ENCODE measurements around the gene E2F2. TPM values are rescaled to one million over a fixed set of nuclear protein-coding genes. Genes with fewer than 3 reads are reported as not detected.

Gene E2F2
- total and polyA plus RNA-seq, 2 of the 13 experiments (the other 11 are each of a cell fraction or from before 2014, with no cell fraction given), result 0.65 to 6.6 TPM

DNA sequence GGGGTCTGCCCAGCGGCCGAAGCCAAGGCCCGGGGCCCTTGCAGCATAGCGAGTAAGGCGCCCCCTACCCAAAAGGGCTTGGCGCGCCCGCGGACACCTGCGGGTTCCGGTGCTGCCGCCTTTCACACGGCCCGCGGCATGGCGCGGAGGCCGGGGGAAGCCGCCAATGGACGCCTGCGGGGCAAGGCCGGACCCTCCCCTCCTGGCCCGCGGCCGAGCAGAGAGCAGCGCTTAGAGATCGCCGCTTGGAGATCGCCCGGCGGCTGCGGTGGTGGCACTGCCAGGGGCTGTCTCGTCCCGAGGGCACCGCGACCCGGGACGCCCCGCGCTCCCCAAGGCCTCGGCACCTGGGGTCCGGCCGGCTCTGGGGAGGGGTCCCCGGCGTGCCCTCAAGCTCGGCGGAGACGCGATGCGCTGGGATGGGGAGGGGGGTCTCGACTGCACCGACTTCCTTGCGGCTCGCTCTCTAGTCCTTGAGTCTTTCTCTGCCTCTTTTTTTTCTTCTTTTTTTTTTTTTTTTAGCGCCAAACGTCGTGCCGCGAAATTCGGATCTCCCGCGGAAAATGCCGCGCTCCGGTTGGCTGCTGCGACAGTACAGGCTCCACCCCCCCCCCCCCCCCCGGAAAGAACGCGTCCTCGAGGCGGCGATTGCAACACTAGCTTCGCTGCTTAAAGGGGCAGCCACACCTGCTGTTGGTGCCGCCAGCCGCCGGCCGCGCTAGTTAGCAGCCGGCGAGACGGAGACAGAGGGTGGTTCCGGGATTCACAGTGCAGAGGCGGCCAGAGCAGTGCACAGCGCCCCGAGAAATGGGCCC, at the start of gene E2F2 (continued):
- TF ChIP-seq ZNF609 (CRISPR knock-in tag; IDR thresholded peaks at IDR 0.05; ENCODE audit: borderline replicate concordance) (no peak), NCOA2 (CRISPR knock-in tag; IDR thresholded peaks at IDR 0.05) (peak; percentile 34; the same call in 1 of the 2 replicates), ZNF7 (CRISPR knock-in tag; IDR thresholded peaks at IDR 0.05) (no peak), POGZ (CRISPR knock-in tag; IDR thresholded peaks at IDR 0.05) (peak; percentile 37; the same call in 1 of the 2 replicates), HDAC6 (IDR thresholded peaks at IDR 0.05; ENCODE audit: low read depth, low read length) (no peak), ZNF562 (CRISPR knock-in tag; IDR thresholded peaks at IDR 0.05; ENCODE audit: borderline replicate concordance) (no peak), ZFP82 (CRISPR knock-in tag; IDR thresholded peaks at IDR 0.05; ENCODE audit: borderline replicate concordance) (0 out of 2 replicates have a peak, but pooled peaks have one; percentile 84), FOXP1 (IDR thresholded peaks at IDR 0.05) (no peak), FOXP1 (CRISPR knock-in tag; IDR thresholded peaks at IDR 0.05) (no peak), SALL2 (CRISPR knock-in tag; IDR thresholded peaks at IDR 0.05) (peak; percentile 41; the same call in 1 of the 2 replicates), ZNF510 (CRISPR knock-in tag; IDR thresholded peaks at IDR 0.05; ENCODE audit: low read depth) (peak; percentile 69; the same call in 1 of the 2 replicates), ZHX1 (CRISPR knock-in tag; IDR thresholded peaks at IDR 0.05; ENCODE audit: low read depth) (no peak), U2AF1 (optimal IDR thresholded peaks at IDR 0.05; ENCODE audit: low read depth, low read length) (peak; percentile 38)
- TF ChIP-seq, protein P1, sequence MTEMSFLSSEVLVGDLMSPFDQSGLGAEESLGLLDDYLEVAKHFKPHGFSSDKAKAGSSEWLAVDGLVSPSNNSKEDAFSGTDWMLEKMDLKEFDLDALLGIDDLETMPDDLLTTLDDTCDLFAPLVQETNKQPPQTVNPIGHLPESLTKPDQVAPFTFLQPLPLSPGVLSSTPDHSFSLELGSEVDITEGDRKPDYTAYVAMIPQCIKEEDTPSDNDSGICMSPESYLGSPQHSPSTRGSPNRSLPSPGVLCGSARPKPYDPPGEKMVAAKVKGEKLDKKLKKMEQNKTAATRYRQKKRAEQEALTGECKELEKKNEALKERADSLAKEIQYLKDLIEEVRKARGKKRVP (CRISPR knock-in tag; IDR thresholded peaks at IDR 0.05), result peak in 1 of 2 experiments; percentile 65; a peak in 2 of 4 replicates
- TF ChIP-seq, protein P2, sequence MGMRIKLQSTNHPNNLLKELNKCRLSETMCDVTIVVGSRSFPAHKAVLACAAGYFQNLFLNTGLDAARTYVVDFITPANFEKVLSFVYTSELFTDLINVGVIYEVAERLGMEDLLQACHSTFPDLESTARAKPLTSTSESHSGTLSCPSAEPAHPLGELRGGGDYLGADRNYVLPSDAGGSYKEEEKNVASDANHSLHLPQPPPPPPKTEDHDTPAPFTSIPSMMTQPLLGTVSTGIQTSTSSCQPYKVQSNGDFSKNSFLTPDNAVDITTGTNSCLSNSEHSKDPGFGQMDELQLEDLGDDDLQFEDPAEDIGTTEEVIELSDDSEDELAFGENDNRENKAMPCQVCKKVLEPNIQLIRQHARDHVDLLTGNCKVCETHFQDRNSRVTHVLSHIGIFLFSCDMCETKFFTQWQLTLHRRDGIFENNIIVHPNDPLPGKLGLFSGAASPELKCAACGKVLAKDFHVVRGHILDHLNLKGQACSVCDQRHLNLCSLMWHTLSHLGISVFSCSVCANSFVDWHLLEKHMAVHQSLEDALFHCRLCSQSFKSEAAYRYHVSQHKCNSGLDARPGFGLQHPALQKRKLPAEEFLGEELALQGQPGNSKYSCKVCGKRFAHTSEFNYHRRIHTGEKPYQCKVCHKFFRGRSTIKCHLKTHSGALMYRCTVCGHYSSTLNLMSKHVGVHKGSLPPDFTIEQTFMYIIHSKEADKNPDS (CRISPR knock-in tag; IDR thresholded peaks at IDR 0.05), result 0 out of 2 replicates have a peak, but pooled peaks have one; percentile 28
- TF ChIP-seq, protein P3, sequence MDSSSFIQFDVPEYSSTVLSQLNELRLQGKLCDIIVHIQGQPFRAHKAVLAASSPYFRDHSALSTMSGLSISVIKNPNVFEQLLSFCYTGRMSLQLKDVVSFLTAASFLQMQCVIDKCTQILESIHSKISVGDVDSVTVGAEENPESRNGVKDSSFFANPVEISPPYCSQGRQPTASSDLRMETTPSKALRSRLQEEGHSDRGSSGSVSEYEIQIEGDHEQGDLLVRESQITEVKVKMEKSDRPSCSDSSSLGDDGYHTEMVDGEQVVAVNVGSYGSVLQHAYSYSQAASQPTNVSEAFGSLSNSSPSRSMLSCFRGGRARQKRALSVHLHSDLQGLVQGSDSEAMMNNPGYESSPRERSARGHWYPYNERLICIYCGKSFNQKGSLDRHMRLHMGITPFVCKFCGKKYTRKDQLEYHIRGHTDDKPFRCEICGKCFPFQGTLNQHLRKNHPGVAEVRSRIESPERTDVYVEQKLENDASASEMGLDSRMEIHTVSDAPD (CRISPR knock-in tag; IDR thresholded peaks at IDR 0.05), result no peak

Data from HepG2 (cell line).